GM18951 (cell line): ENCODE results near the gene ASTN2.

Source experiments
- POLR2A ChIP-seq: IDR thresholded peaks from 4 replicates; pipeline ENCODE4 v1.6.1; 2011; ENCODE audit warnings: mild to moderate bottlenecking; ENCODE audit not compliant: insufficient read length, insufficient read depth; ENCODE audit errors: extremely low read depth
- in situ Hi-C: fragments of 300-500 bp; cut with MboI; formaldehyde crosslinking; loops from one replicate; pipeline ENCODE4 v1.12.0; 2022; ENCODE audit warnings: low sequenced_read_pairs, mixed read lengths, inconsistent platforms; ENCODE audit not compliant: unreplicated experiment

Gene ASTN2

DNA sequence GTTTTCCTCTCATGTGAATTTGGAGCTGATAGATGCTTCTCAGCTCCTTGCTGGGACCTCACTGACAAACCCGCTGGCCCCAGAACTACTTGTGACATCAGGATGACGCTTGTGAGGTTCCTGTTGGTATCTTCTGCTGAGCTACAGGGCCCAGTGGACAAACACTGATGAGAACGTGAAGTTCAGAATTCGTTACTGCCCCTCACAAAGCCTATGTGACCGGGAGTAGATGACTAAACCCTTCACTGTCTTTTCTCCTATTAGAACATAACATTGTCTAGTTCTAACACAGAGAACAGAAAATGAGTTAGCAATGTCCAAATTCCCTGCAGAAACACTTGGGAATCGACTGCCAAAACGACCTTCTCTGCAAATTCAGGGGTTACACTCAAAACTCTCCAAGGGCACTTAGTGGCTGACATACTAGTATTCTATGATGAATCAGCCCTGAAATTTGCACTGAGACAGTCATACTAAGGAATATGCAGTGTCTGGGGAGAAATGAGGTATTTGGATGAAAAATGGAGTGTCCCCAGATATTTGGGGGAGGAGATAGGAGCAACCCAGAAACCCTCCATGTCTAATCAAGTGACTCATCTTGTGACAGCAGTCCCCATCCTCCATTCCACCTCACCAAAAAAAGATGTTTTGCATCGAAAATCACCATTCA lies 871.0 kb downstream of the ASTN2 start:
- TF ChIP-seq POLR2A: no peak
- in situ Hi-C loops: no loop called here

DNA sequence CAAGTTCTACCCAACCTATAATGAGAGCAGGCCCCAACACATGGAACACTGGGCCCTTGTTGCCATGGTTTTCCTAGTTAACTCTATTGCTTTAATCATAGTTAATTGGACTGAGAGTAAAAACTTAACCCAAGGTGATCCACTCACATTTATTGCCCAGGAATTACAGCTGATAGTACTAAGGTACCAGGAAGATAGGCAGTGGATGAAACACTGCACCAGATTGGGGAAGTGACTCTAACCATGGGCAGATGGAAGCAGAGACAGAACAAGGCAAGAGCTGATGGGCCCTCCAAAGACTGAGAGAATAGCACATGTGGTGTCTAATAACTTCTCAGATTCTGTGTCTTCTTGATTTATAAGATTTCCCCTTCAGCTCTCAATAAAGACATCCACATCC lies 873.5 kb downstream of the ASTN2 start:
- TF ChIP-seq POLR2A: no peak
- in situ Hi-C loops: no loop called here

DNA sequence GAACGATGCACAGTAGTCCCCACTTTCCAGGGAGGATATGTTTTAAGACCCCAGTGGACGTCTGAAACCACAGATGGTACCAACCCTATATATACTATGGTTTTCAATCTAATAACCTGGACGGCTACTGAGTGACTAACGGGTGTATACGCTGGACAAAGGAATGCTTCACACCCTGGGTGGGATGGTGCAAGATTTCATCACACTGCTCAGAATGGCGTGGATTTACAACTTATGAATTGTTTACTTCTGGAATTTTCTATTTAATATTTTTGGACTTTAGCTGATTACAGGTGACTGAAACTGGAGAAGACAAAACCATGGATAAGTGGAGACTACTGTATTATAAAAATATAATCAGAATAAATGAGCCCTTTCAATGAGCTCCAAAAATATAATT lies 875.3 kb downstream of the ASTN2 start:
- TF ChIP-seq POLR2A: no peak
- in situ Hi-C loops: no loop called here

DNA sequence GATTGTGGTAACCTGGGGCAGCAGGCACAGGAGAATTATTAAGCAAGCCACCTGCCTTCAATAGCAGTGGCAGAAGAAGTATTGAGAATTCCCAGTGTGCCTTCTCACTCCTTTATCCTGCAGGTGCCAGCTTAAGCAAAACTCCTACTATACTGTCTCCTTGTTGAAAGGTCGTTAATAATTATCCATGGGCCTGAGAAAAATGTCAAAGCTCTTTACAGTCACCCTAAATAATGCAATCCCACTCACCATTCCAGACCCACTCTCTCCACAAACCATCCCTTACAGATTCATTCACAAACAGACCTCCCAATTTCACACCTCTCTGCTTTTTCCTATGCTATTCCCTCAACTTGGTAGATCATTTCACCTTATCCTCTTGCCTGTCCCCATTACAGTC lies 889.2 kb downstream of the ASTN2 start:
- TF ChIP-seq POLR2A: no peak
- in situ Hi-C loops: no loop called here

DNA sequence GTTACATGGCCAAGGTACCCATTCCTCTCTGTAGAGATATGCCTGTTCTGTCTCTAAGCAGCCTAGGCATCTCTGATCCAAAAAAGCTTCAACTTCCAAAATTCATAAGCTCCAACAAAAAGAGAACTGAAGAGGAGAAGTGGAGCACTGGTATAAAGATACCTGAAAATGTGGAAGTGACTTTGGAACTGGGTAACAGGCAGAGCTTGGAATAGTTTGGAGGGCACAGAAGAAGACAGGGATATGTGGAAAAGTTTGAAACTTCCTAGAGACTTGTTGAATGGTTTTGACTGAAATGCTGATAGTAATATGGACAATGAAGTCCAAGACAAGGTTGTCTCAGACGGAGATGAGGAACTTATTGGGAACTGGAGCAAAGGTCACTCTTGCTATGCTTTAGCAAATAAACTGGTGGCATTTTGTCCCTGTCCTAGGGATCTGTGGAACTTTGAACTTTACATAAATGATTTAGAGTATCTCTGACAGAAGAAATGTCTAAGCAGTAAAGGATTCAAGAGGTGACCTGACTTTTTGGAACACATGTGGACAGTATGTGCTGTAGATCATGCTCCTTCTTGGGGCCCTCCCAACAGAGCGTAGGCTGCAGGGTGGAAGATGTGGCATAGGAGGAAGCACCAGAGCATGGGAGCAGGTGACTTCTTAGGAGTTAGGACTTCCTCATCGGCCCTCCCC lies 889.9 kb downstream of the ASTN2 start:
- no peak for TF ChIP-seq POLR2A
- in situ Hi-C loops: no loop called here

DNA sequence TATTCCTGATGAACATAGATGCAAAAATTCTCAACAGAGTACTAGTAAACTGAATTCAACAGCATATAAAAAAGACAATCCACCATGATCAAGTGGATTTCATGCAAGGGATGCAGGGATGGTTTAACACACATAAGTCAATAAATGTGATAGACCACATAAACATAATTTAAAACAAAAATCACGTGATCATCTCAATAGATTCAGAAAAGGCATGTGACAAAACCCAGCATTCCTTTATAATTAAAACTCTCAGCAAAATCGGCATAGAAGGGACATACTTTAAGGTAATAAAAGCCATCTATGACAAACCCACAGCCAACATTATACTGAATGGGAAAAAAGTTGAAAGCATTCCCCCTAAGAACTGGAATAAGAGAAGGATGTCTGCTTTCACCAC lies 894.6 kb downstream of the ASTN2 start:
- no peak for TF ChIP-seq POLR2A
- in situ Hi-C loops: no loop called here

- in situ Hi-C loops: no loop called here
- TF ChIP-seq POLR2A: no peak
These were observed 898.4 kb downstream of the ASTN2 start for GRCh38 chr9:116516456-116516855.

DNA sequence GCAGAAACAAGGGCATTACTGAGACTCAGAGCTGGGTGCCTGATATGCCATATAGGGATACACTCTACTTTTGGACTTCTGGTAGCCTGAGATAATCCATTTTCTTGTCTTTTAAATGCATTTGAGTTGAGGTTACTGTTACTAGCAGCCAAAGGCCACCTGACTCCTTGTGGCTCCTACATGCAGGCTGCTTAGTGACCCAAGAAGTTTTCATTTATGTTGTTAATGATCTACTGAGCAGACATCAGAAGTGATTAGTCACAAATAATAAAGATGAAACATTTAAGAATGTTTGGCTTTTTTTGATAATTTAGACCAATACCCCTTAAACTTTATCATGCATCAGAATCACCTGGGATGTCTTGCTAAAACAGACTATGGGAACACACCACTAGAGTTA lies 899.3 kb downstream of the ASTN2 start:
- TF ChIP-seq POLR2A: no peak
- in situ Hi-C loops: no loop called here

DNA sequence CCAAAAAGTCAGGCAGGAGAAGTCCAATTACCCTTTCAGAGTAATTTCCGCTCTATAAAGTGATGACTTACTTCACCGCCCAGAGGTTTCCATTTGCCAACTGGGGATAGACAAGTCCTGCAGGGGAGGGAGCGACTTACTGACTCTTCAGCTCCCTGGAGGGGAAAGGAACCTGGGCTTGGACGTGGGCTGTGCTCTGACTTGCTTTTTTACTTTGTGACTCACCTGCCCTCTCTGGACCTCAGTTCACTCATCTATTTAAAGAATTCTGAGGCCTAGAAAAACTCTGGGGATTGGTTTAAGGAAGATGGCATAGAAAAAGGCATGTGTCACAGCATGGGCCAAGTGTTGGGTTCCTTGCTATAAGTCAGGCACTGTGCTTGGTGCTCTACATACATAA lies 908.2 kb downstream of the ASTN2 start:
- in situ Hi-C loops: no loop called here

DNA sequence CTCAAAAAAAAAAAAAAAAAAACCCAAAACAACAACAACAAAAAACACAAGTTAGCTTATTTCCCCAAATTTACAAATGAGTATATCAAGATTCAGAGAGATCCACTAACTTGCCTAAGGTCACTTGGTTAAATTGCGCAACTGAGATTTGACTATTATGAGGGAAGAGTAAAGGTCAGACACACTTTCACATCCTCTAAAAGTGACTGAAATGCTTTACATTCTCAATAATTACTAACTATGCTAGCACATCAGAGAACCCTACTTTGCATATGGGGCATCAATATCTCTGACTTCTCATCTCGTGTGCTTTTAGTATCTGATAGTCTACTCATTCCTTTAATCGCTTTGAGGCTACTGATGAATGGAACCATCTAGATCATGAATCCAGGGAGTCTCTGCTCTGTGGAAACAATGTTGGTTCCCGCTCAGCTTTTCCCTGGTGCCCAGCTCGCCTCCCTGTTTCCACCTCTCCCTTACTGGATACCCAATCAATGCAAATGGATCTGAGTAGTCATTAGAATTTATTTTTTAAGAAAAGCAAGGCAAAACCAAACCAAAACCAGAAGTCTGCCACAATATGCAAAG lies 909.9 kb downstream of the ASTN2 start:
- TF ChIP-seq POLR2A: no peak
- in situ Hi-C loops: no loop called here

More for the DNA sequence above, 908.2 kb downstream of the ASTN2 start:
- no peak for TF ChIP-seq POLR2A

- in situ Hi-C loops: no loop called here
- TF ChIP-seq POLR2A: no peak
These were observed 910.8 kb downstream of the ASTN2 start for GRCh38 chr9:116504081-116504480.

GRCh38 chr9:116502746-116503145 lies 912.1 kb downstream of the ASTN2 start:
- in situ Hi-C loops: no loop called here
- TF ChIP-seq POLR2A: no peak

- TF ChIP-seq POLR2A: no peak
- in situ Hi-C loops: no loop called here
These were observed 913.0 kb downstream of the ASTN2 start for GRCh38 chr9:116501871-116502270.
